ENCODE measurements around the gene RBCK1.
A peak's percentile ranks its signal among the peaks of the same experiment; 100 is the strongest.
"Not testable (repeated sequence)": the region's sequence is repeated elsewhere in the genome, so short reads cannot be mapped to it uniquely, and the experiment has no call there.

RBCK1 gene

DNA sequence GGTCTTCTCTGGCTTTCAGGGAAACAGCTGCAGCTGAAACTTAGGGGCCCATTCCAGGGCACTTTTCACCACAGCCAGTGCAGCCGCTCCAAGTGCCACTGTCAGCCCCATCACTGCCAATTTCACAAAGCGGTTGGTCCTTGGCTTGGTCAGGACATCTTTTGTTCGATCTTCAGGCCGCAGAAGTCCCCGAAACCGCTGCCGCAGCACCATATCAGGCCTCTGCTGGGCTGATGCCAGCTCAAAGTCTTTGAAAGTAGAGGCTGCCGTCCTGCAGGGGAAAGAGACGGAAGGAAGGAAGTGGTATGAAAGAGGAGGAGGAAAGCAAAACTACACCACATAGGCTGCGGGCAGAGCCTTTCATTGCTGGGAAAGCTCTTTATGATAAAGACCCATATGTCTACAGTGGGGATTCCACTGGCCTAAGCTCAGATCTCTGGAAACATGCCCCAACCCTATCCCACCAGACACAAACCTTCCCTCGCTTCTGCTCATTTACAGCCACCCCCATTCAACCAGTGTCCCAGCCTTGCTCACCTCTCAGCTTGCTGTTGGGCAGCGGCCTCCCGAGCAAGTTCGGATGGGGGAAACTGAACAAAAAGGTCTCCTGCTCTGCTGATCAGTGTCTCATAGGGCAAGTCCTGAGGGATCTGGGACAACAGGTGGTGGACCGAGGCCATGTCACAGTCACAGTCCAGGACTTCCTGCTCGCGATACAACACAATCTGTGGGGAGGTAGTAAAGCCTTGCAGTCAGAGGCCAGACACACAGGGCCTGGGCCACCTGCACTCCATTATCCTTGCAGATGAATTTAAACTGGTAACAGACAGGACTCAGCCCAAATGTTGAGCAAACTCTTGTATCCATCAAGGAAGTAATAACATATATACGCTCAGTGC, 30.7 kb downstream of the RBCK1 start:
- Histone ChIP-seq H3K4me3 (no peak overlapping the region), H3K9ac (ENCODE audit: insufficient read length) (no peak overlapping the region), H3K9me3 (ENCODE audit: low read depth, low read length) (no peaks in the 10 kb centered on the region), H3K36me3 (ENCODE audit: insufficient read depth, low read length) (peaks cover 73% of the 10 kb centered on the region), H3K27ac (no peak overlapping the region)
- no peak for DNase-seq (ENCODE audit: low read depth, low spot score)
- TF ChIP-seq FOXP2 (optimal IDR thresholded peaks at IDR 0.05; ENCODE audit: control extremely low read depth, extremely low read length, insufficient read depth): no peak
- no peak for TF ChIP-seq POLR2AphosphoS5 (IDR thresholded peaks at IDR 0.05; ENCODE audit: borderline replicate concordance, low read depth, low read length)
- no peak for TF ChIP-seq EZH2 (IDR thresholded peaks at IDR 0.05)

DNA sequence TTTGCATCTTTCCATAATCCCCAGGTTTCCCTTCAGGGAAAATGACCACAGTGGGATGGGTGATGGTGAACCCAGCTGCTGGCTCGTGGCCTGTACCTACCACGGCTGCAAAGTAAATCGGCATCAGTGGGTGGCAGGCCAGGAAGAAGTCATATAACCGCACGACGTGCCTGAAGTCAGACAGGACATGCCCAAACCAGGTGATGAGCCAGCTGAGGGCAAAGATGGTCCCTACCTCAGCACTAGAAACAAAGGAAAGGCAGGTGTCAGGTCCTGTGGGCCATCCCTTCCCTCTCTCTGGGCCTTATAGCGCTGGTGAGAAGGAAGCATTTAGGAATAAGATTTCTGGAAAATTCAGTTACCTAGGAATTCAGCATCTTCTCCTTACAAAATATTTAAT, 32.0 kb downstream of the RBCK1 start:
- H3K9me3 ChIP-seq (ENCODE audit: low read depth, low read length): no peaks in the 10 kb centered on the region
- H3K4me3 ChIP-seq: no peak overlapping the region
- TF ChIP-seq POLR2AphosphoS5 (IDR thresholded peaks at IDR 0.05; ENCODE audit: borderline replicate concordance, low read depth, low read length): no peak
- TF ChIP-seq EZH2 (IDR thresholded peaks at IDR 0.05): no peak
- TF ChIP-seq FOXP2 (optimal IDR thresholded peaks at IDR 0.05; ENCODE audit: control extremely low read depth, extremely low read length, insufficient read depth): no peak
- H3K27ac ChIP-seq: no peak overlapping the region
- no peak overlapping the region for H3K9ac ChIP-seq (ENCODE audit: insufficient read length)
- no peak for DNase-seq (ENCODE audit: low read depth, low spot score)
- H3K36me3 ChIP-seq (ENCODE audit: insufficient read depth, low read length): peaks cover 86% of the 10 kb centered on the region

DNA sequence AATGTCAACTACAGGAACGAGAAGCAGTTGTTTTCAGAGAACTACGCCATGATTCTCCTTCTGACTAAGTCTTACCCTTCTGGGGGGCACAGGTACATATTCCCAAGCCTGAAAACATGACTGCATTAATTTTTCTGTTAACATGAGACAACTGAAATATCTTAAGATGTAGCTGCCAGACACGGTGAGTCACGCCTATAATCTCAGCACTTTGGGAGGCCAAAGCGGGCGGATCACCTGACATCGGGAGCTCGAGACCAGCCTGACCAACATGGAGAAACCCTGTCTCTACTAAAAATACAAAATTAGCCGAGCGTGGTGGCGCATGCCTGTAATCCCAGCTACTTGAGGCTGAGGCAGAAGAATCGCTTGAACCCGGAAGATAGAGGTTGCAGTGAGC, 32.5 kb downstream of the RBCK1 start:
- H3K27ac ChIP-seq: no peak overlapping the region
- peaks cover 86% of the 10 kb centered on the region for H3K36me3 ChIP-seq (ENCODE audit: insufficient read depth, low read length)

DNA sequence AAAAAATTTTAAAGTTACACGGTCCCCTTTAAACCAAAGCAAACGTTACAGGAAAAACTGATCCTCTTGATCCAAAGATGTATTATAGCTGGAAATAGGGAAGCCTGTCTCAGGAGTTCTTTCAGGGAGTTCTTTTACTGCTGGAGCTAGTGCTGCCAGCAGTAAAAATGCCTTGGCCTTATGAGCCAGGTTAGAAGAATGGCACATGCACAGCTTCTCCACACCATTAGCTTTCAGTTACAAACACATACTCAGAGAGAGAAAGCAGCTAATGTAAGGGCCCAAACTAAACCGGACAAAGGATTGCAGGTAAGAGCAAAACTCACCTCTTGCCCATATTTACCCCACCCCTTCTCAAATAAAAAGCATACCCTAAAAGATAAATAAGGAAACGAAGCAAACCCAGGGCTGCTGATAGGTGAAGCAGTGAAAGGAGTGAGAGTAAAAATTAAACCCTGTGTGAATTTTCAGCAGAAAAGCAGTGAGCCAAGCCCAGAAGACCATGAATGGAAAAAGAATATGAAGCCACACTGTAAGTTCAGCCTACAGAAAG, 35.2 kb downstream of the RBCK1 start:
- H3K27ac ChIP-seq: no peak overlapping the region
- no peak overlapping the region for H3K4me3 ChIP-seq
- DNase-seq (ENCODE audit: low read depth, low spot score): no peak
- no peak overlapping the region for H3K9ac ChIP-seq (ENCODE audit: insufficient read length)
- TF ChIP-seq FOXP2 (optimal IDR thresholded peaks at IDR 0.05; ENCODE audit: control extremely low read depth, extremely low read length, insufficient read depth) (no peak), EZH2 (IDR thresholded peaks at IDR 0.05) (no peak), POLR2AphosphoS5 (IDR thresholded peaks at IDR 0.05; ENCODE audit: borderline replicate concordance, low read depth, low read length) (no peak)
- H3K9me3 ChIP-seq (ENCODE audit: low read depth, low read length): no peaks in the 10 kb centered on the region
- H3K36me3 ChIP-seq (ENCODE audit: insufficient read depth, low read length): peaks cover 77% of the 10 kb centered on the region

More for the DNA sequence above, 32.5 kb downstream of the RBCK1 start:
- H3K9ac ChIP-seq (ENCODE audit: insufficient read length): no peak overlapping the region
- H3K4me3 ChIP-seq: no peak overlapping the region
- H3K9me3 ChIP-seq (ENCODE audit: low read depth, low read length): no peaks in the 10 kb centered on the region
- TF ChIP-seq EZH2 (IDR thresholded peaks at IDR 0.05) (no peak), FOXP2 (optimal IDR thresholded peaks at IDR 0.05; ENCODE audit: control extremely low read depth, extremely low read length, insufficient read depth) (no peak), POLR2AphosphoS5 (IDR thresholded peaks at IDR 0.05; ENCODE audit: borderline replicate concordance, low read depth, low read length) (no peak)
- no peak for DNase-seq (ENCODE audit: low read depth, low spot score)

DNA sequence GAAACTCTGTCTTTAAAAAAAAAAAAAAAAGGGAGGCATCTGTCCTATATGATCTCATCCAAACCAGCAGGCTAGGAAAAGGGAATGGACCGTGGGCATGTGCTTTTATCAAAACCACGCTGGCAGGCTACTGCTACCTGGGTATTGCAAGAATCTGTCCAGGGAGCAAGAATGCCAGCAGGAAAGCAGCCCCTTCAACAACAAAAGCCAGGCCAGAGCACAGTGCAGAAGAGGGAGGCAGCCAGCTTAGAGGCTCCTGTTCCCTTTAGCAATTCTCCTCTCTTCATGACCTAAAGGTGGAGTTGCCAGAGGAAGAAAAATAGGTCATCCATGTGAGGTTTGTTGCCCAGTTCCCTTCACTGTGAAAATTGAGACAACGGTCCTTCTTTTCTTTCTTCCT, 36.0 kb downstream of the RBCK1 start:
- Histone ChIP-seq H3K9ac (ENCODE audit: insufficient read length) (no peak overlapping the region), H3K36me3 (ENCODE audit: insufficient read depth, low read length) (peaks cover 70% of the 10 kb centered on the region), H3K9me3 (ENCODE audit: low read depth, low read length) (no peaks in the 10 kb centered on the region), H3K4me3 (no peak overlapping the region), H3K27ac (no peak overlapping the region)
- TF ChIP-seq EZH2 (IDR thresholded peaks at IDR 0.05): no peak
- no peak for TF ChIP-seq FOXP2 (optimal IDR thresholded peaks at IDR 0.05; ENCODE audit: control extremely low read depth, extremely low read length, insufficient read depth)
- no peak for DNase-seq (ENCODE audit: low read depth, low spot score)

DNA sequence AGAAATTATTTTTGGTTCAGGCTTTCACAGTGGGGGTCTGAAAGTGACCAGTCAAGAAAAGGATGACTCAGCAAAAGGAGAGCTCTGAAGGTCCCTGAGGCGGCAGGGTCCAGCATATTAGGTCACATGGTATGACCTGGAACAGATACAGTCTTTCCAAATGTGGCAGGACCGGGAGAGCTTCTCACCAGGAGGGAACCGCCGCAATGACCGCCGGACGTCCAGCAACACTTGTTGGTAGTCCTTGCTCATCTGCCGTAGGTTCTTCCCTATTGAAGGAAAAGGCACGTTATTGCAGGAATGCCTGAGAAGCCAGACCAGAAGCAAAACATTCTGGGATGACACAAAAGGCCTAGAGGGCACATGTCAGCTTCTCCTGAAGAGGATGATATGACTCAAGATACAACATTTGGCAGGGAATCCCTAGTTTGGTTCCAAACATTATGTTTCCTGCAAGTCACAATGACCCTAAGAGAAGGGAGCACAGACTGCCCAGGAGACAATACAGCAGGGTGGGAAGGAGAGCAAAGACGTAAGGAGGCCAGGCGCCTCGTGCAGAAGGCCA, 36.8 kb downstream of the RBCK1 start:
- no peak overlapping the region for H3K4me3 ChIP-seq
- DNase-seq (ENCODE audit: low read depth, low spot score): no peak
- TF ChIP-seq EZH2 (IDR thresholded peaks at IDR 0.05) (no peak), FOXP2 (optimal IDR thresholded peaks at IDR 0.05; ENCODE audit: control extremely low read depth, extremely low read length, insufficient read depth) (no peak), POLR2AphosphoS5 (IDR thresholded peaks at IDR 0.05; ENCODE audit: borderline replicate concordance, low read depth, low read length) (no peak)
- peaks cover 61% of the 10 kb centered on the region for H3K36me3 ChIP-seq (ENCODE audit: insufficient read depth, low read length)
- H3K9me3 ChIP-seq (ENCODE audit: low read depth, low read length): no peaks in the 10 kb centered on the region
- H3K9ac ChIP-seq (ENCODE audit: insufficient read length): no peak overlapping the region
- 0 out of 2 replicates have a peak overlapping the region, but pooled peaks have one; percentile 28 for H3K27ac ChIP-seq

DNA sequence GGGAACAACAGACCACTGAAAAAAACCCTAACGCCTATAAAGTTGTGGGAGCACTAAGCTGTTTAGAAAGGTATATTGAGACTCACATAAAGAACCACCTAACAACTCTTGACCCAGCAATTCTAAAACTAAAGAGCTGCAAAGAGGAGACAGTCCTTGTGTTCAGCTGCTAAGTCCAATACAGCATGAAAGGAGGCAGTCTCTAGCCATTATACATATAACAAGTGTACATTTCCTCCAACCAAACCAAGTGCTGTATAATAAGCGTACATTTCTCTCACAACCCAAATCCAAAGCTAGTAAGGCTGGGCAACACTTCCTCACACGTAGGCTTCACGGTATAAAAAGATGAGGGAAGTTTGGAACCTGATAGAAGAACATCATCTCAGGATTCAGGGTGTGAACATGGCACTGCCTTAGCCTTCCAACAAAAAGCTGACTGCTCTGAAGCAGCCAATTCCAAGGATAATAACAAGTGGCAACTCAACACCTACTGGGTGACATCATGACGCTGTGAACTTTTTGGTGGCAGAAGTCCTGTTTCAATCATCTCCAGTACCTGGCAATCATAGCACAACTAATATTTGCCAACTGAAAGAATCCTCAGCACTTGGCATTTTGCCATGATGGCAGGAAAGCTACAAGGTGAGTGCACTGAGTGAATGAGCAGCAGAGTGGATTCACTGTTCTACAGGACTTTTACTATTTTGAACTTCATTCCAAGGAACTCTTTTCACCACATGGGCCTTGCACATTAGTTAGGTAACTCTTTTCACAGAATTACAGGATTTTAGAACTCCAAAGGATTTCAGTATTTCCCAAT, 37.6 kb downstream of the RBCK1 start:
- Histone ChIP-seq H3K9ac (ENCODE audit: insufficient read length) (no peak overlapping the region), H3K27ac (0 out of 2 replicates have a peak overlapping the region, but pooled peaks have one; percentile 28), H3K4me3 (no peak overlapping the region), H3K36me3 (ENCODE audit: insufficient read depth, low read length) (peaks cover 53% of the 10 kb centered on the region), H3K9me3 (ENCODE audit: low read depth, low read length) (no peaks in the 10 kb centered on the region)
- no peak for TF ChIP-seq FOXP2 (optimal IDR thresholded peaks at IDR 0.05; ENCODE audit: control extremely low read depth, extremely low read length, insufficient read depth)
- TF ChIP-seq POLR2AphosphoS5 (IDR thresholded peaks at IDR 0.05; ENCODE audit: borderline replicate concordance, low read depth, low read length): no peak
- TF ChIP-seq EZH2 (IDR thresholded peaks at IDR 0.05): no peak
- DNase-seq (ENCODE audit: low read depth, low spot score): no peak

DNA sequence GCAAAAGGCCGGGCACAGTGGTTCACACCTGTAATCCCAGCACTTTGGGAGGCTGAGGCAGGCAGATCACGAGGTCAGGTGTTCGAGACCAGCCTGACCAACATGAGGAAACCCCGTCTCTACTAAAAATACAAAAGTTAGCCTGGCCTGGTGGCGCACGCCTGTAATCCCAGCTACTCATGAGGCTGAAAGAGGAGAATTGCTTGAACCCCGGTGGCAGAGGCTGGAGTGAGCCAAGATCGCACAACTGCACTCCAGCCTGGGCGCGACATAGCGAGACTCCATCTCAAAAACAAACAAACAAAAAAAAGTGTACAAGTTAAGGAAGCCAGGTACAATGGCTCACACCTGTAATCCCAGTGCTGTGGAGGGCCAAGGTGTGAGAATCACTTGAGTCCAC, 43.9 kb downstream of the RBCK1 start:
- not testable (repeated sequence) for H3K9ac ChIP-seq (ENCODE audit: insufficient read length); DNase-seq (ENCODE audit: low read depth, low spot score); H3K27ac ChIP-seq; H3K36me3 ChIP-seq (ENCODE audit: insufficient read depth, low read length); H3K4me3 ChIP-seq; H3K9me3 ChIP-seq (ENCODE audit: low read depth, low read length)

Data from SK-N-MC (cell line).